NOMO-1 treated with dmso at 0.1 percent for 144 hours (cell line): Measurements from ENCODE around the gene CCDC82.

Experiments used
- DNase-seq: peaks from one replicate; lab custom pipeline; 2025; ENCODE audit not compliant: unreplicated experiment; lab: John Stamatoyannopoulos, UW

CCDC82 gene

DNA sequence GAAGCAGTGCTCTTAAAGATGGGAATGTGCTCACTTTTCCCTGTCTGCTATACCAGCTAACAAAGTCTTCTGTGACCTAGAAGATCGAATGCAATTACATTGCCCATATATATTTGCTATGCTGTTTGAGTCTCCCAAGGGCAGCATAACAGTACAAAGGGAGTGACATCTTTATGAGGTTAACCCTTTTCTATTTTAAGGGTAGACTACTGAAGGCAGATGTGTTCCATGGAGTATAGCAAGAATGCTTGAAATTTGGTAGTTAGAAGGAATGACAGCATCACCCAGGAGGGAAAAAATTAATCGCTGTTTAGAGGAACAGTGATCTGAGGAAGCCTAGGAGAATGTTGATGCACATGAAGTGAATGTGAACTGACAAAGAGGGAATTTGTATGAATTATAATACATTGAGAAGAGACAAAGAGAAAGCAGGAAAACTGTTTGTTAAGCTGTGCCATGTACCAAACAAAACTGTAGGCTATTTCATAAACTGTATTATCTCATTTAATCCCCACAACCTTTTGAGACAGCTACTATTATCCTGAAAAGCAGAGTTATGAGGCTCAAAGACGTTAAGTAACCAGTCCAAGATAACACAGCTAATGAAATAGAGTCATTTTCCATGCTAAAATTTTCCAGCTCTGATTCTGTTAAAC, 59.7 kb downstream of the CCDC82 start:
- no peak for DNase-seq

DNA sequence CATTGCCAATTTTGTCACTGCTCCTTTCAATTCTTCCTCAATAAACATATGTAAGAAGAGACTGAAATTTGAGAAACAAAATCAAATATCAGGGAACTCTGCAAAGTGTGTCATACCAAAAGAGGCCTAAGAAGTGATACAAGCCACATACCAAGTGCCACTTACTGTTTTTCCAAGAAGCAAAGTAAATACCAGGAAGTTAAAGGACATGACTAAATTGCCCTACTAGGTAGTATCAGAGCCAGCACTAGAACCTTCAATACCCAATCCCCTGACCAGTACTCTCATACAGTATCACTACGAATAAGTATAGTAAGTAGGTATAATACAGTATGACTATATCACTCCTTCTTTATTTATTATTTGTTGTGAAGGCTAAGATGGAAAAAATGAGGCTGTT, 60.3 kb downstream of the CCDC82 start:
- DNase-seq: no peak

DNA sequence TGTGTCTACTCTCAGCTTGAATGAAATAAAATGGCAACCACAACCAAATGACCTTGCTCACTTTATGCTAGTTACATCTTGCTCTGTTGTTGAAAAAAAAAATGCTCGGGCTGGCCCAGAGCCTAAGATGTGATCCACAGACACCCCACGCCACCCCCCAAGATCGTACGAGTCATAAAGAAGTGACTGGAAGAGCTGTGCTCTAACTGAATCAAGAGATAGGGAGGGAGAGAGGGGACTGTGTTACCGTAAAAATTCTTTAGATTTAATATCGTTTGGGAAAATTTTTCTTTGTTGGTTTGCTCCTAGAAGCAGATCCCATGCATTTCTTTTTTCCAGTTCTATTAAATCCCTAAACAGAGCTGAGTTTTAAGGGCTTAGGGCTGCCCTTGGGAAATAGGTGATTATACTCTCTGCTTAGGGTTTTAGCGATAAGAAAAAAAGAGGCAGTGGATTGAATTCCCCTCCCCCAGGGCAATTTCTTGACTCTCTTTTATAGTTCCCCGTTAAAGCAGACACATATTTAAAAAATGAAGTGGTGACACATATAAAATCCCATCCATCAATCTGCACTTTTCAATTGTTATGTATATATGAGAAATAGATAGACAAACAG, 61.2 kb downstream of the CCDC82 start:
- no peak for DNase-seq

DNA sequence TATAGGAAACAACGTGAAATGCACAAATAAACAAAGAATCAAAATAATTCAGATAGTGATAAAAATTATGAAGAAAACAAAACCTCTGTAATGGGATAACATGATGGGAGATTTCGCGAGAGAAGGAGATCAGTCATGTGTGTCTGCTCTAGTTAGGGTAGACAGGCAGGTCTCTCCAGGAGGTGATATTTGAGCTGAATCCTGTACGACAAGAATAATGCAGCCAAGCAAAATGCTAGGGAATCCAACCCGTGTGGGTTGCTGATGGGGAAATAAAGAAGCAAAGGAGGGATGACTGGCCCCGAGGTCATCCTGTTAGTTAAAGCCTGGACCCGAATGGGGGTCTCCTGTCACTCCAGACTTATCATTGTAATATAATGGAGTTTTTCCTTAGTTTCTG, 62.8 kb downstream of the CCDC82 start:
- DNase-seq: no peak

DNA sequence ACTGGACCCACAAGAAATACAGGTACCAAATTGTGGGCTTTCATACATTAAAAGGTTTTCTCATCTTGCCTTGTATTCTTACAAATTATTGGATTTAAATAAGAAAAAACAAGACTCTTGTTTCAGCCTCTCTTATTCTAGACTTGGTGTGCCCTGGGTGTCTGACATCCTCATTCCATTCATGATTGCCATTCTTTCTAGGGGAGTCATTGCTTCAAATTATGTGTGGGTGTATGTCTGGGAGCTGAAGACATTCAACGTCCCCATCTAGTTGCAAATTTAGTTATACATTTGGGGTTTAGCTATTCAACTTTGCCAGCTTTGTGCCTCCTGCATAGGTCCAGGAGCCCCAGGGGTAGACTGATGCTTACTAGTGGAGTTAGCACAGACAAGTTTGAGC, 64.8 kb downstream of the CCDC82 start:
- DNase-seq: no peak

DNA sequence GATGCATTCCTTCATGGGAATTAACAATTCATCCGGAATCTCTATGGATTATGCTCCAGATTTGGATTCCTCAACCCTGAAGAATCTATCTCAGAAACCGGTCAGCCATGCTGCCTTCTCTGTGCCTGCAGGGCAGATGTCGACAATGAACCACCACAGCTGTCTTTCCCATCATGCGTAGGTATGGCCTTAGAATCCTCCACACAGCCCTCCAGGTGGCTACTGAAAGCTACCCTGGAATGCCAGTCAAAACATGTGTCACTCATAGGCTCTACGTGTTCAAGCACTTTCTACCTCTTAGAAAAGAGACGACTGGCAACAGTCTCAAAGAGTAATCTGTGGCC, 66.1 kb downstream of the CCDC82 start:
- no peak for DNase-seq

DNA sequence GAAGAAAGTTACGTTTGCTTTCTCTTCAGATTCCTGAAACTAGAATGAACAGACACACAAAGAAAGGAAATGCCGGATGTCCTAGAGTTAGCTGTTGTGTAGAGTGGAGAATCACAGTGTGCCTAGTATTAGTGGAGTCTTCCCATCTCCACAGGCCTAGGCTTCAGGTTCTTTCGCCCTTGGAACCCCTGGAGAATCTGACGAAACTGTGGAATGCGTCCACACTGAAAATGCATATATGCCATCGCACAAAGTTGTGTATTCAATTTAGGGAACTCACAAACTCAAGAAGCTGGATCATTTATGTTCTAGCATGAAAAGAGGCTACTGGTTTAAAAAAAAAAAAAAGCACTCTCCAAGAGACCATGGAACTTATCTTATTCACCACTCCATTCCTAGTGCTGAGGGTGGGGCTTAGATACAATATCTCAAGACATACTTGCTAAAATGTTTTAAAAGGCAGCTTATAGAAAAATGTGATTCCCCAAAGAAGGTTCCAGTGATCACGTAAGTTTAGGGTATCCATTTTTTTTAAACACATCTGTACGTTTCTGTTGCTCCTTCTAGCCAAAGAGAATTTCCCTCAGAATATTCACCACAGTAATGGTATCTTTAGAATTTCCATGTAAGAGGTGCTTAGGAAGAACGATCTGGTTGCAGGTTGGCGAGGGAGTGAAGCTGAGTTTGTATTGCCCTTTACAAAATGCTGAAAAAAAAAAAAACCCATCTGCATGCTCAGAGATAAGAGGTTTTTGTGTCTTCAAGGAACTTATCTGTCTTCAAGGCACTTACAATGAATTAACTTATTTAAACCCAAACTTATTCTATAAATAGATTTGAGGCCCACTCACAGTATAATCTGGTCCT, 66.7 kb downstream of the CCDC82 start:
- DNase-seq: no peak

DNA sequence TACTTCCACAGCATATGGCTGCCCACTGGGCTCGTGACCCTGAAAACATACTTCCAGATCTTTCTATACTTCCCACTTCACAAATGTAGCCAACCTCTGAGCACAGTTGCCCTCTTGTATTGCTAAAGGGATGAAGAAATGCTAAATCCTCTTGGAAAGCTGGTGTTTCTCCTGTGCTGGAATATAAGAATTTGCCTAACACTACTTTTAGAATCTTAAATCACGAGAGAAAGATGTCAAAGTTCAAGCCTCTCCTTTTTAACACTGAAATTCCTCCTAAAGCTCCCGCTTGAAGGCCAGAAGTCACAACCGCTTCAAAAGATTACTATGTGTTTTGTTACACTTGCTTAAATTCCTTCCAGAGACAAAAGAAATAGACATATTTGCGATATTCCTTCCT, 68.6 kb downstream of the CCDC82 start:
- no peak for DNase-seq

DNA sequence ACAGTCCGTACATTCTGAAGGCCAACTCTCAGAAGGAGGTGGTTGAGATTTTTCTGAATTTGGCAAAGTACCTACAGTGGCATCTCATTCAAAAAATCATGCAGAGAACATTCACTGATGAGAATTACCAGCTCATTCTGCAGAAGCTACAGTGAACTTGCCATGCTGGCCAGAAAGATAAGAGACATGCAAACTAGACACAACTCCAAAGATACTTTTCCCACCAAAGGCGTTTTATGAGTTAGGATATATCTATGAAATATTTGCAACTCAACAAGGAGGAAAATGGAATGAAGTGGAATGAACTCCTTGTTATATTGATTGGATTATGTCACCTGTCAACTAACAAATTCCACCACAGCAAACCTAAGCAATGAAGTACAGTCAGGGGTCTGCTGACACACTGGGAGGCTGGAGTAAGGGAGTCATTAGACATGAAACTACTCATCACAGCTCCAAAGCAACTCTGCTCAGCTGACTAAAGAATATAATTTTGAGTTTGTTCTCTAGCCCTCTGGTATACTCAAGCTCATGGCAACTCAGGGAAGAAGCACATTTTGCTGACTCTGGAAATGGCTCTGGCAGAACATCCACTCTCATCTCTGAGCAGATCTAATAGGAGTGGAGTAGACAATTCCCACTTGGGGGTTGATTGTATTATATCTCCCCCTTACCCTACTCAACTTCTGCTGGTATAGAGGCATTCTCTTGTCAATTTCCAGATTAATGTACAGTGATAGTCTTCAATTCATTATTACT, 69.6 kb downstream of the CCDC82 start:
- no peak for DNase-seq

DNA sequence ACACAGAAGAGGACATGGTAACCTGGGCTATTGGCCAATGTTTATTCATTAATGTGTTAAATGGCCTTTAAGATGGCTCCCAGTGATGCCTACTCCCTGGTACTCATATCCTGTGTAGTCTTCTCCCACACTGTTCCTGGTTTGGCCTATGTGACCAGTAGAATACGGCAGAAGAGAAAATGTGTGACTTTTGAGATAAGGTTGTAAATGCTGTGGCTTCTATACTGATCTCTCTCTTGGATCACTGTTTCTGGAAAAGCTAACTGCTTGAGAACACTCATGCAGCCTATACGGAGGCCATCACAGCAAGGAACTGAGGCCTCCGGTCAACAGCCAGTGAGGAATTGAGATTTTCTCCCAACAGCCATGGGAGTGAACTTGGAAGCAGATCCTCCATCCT, 70.9 kb downstream of the CCDC82 start:
- no peak for DNase-seq

DNA sequence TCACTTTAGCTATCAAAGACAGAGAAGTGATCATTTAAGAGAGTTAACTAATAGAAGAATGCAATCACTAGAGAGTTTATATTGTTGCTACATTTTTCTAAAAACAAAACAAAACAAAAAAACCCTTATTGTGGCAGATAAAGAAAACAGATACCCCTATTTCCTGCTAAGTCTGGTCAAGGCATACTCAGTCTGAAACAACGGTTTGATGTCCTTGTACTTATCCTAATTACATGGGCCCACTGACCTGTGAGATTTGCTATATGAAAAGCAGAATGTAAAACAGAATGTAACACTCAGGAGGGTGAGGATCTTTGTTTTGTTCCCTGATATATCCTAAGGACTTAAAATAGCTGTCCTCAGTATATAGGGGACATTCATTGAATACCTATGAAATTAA, 71.3 kb downstream of the CCDC82 start:
- no peak for DNase-seq

DNA sequence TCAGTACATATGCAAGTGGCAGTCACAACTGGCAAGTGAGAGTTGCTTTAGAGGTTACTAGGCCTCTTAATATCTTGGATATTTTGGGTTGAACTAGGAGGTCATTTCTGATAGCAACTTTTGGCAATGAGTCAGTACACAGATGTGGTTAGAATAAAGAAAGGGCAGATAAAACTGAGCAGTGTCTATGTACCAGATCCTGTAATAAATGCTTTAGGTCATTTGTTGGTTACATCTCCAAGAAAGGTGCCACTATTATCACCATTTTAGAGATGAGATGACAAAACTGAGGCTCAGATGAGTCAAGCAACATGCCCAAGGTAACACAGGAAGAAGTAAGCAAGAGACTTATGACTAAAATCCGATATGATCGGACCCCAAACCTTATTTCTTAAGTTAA, 71.7 kb downstream of the CCDC82 start:
- no peak for DNase-seq

DNA sequence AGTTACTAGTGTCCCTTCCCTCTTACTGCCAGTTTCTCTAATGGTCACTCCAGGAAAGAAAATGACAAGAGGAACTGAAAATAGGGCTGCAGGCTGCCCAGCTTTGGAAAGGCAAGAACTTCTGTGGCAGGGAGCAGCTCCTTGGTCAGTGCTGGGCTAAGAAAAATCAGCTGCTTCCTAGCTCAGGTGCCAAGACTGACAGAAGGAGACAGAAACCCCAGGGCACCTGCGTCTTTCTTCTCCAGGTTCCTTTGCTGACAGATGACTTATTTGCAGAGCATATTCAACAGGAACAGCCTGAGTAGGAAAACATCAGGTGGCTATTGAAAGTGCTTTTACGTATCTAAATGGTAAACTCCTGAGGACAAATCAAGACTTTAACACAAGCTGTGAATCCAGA, 72.1 kb downstream of the CCDC82 start:
- no peak for DNase-seq

DNA sequence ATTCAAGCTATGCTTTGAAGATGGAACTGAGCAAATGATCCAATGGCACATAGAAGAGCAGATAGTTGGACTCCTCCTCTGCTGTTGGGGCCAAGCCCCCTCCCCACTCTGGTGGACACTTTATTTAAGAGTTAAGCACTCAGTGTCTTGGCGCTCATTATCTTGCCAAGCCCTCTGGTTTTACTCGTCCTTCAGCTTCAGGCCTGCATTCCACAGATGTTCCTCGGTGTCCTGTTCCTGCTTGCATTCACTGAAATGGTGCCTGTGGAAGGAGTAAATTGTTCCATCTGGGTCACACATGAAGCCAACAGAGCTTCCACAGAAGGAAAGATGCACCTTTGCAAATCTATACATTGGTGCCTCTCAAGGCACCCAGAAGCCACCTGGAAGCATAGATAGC, 72.8 kb downstream of the CCDC82 start:
- no peak for DNase-seq

DNA sequence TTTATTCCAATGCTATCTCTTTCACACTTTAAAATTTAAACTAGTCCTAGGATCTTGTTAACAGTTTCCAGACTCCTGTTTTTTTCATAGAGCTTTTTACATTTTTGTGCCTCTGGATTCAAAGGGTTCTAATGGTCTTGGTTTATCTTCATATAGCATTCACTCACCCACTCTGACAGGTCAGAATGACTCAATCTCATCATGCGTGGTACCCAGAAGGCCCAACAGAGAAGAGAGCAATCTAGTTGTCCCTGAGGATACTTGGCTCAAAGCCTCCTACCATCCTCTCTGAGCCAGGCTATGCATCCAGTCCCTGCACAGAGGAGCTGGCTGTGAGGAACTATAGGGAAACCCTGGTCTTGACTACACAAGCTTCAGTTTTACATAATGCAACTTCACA, 74.2 kb downstream of the CCDC82 start:
- no peak for DNase-seq

DNA sequence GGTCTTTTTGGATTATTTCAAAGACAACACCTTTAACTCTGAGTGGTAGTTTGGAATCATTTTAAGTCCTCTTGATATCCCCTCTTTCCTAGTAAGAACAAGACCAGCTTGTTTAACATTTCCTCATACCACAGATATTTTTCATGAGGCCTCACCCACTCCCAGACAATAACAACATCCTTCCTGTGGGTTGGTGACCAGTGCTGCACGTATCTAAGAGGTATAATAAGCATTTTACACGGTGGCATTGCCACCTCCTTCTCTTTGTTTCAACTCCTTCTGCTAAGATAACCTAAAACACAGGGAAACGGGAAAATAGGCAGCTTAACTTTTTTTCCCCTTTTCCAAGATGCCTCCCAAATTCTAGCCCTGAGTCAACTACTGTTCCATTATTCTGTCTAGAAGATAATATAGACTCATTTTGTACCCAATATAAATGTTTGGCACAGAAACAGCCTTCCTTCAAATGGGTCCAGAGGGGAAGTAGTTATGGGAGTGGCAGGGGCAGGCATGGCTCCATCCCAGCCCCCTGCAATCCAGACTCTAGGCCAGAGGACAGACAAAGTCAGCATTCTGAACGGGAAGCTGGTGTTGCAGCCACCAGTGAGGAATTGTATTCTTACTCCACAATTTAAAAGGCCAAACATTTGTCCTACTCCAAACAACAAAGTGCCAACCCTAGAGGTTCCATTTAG, 75.2 kb downstream of the CCDC82 start:
- no peak for DNase-seq

DNA sequence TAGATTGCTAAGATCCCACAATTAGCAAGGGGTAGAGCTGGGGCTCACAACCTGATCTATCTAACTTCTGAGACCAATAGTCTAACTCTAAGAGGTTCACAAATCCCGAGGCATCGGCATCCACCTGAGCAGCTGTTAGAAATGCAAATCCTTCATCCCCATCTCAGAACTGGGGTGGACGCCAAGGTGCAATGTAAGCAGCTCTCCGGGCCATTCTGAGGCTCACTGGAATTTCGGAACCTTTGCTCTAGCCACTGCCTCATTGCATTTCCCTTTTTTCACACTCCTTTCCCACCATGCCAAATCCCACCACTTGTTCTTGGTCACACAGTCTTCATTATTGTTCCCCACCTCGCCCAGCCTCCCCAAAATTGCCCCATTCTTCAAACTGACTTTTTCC, 76.5 kb downstream of the CCDC82 start:
- no peak for DNase-seq

DNA sequence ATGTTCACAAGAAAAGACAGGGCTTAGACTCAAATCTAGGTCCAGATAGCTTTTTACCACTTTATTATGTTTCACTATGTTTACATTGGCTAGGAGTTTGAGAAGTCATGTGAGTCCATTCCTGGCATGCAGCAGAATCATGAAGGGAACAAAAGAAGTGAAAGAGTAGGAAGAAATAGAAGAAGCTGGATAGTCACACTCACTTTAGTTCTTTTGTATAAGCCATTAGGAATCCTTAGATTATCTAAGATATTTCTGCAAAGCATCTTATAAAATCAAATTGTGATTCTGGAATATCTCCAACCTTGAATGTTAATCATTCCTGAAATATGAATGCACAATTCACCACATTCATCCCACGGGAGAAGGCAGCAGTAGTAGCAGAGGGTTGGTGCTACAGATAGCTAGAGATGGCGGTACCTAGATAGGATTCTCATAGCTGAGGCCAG, 78.6 kb downstream of the CCDC82 start:
- DNase-seq: no peak

DNA sequence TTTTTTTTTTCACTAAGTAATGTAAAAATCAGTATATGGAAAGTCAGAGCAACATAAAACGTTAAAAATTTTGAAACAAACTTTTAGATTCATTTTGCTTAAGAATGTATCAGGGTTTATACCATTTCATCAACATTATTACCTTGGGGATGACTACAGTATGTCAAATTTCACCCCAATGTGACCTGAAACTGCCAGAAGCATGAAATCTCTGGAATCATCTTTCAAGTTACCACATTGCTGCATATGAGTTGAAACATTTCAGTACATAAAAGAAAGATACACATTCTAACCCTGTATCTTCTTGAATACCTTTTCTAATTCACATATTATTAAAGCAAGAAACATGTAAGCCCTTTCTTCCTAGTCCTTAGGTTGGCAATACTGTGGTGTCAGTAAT, 79.5 kb downstream of the CCDC82 start:
- no peak for DNase-seq

DNA sequence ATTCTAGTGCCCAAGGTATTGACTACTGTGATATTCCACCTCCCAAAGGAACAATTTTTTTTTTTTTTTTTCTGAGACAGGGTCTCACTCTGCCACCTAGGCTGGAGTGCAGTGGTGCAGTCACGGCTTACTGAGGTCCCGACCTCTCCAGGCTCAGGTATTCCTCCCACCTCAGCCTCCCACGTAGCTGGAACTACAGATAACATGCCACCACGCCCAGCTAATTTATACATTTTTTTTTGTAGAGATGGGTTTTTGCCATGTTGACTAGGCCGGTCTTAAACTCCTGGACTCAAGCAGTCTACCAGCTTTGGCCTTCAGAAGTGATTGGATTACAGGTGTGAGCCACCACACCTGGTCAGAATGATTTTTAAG, 80.1 kb downstream of the CCDC82 start:
- no peak for DNase-seq

DNA sequence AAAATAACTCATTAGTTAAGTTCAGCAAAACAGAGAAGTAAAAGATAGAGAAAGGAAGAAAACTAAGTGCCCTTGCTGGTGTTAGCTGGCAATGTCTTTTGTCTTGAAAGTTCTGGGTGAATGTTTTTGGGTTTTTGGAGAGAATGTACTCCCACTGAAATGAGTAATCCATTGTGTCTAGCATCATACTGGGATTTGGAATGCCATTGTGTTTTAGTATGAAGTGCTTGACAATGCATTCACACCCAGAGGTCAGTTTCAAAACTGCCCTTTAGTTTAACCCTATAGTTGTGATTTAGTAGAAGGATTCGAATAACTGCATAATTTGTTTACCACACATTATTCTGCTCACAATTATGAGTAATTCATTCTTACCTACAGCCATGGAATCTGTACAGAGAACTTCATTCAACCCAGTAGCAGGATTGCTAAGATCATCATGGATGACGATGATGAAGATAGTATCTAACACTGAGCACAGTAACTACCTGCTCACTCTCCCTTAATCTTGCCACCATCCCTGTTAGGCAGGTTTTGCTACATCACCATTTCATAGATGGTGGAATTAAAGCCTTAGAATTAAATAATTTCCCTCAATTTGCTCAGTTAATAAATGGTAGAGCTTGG, 80.6 kb downstream of the CCDC82 start:
- no peak for DNase-seq
